Measurements from ENCODE around the gene SERINC5.

SERINC5 gene

DNA sequence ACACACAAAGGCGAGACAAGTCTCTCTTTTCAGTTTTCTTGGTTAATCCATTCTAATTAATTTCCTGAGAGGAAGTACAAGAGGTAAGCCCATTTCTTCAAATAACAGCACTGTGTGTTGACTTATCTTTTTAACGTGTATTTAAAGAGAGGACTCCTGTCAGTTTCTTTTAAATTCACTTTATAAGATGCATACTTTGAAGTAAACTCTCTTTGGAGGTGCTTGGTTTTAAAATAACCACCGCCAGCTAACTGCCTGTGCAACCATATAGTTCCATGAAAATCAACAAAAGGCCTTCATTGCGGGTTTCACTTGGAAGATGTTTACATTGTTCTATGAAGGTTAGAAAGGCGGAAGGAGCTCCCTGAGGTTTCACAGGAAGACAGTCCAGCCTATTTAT, 13.1 kb upstream of the SERINC5 start:
- no peaks in the 10 kb centered on the region for H4K20me1 ChIP-seq (ENCODE audit: insufficient read depth, low read length, poor library complexity, severe bottlenecking)
- peak overlapping the region; percentile 58 for H3K4me2 ChIP-seq (ENCODE audit: low read depth, low read length, poor library complexity, severe bottlenecking)
- peaks cover 5% of the 10 kb centered on the region; the same call in 1 of the 2 replicates for H3F3A ChIP-seq (ENCODE audit: low read depth)
- peak overlapping the region; percentile 15 for H3K4me3 ChIP-seq (ENCODE audit: low read length, poor library complexity, severe bottlenecking)
- H3K9ac ChIP-seq (ENCODE audit: low read depth, low read length, poor library complexity, severe bottlenecking), result peak overlapping the region; percentile 57
- H3K27me3 ChIP-seq (ENCODE audit: insufficient read depth, low read length, poor library complexity, severe bottlenecking), result no peaks in the 10 kb centered on the region
- H3K79me2 ChIP-seq (ENCODE audit: insufficient read depth, low read length), result no peaks in the 10 kb centered on the region
- TF ChIP-seq, protein P1, sequence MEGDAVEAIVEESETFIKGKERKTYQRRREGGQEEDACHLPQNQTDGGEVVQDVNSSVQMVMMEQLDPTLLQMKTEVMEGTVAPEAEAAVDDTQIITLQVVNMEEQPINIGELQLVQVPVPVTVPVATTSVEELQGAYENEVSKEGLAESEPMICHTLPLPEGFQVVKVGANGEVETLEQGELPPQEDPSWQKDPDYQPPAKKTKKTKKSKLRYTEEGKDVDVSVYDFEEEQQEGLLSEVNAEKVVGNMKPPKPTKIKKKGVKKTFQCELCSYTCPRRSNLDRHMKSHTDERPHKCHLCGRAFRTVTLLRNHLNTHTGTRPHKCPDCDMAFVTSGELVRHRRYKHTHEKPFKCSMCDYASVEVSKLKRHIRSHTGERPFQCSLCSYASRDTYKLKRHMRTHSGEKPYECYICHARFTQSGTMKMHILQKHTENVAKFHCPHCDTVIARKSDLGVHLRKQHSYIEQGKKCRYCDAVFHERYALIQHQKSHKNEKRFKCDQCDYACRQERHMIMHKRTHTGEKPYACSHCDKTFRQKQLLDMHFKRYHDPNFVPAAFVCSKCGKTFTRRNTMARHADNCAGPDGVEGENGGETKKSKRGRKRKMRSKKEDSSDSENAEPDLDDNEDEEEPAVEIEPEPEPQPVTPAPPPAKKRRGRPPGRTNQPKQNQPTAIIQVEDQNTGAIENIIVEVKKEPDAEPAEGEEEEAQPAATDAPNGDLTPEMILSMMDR (conservative IDR thresholded peaks at IDR 0.05; ENCODE audit: low read length), result no peak
- TF ChIP-seq EZH2phosphoT487 (IDR thresholded peaks at IDR 0.05; ENCODE audit: borderline replicate concordance), result no peak
- H3K36me3 ChIP-seq (ENCODE audit: insufficient read depth, low read length), result no peaks in the 10 kb centered on the region
- H3K4me1 ChIP-seq (ENCODE audit: insufficient read depth, low read length, poor library complexity, severe bottlenecking), result peaks cover 23% of the 10 kb centered on the region
- H2AFZ ChIP-seq (ENCODE audit: low read length), result peak overlapping the region; percentile 81
- H3K9me3 ChIP-seq (ENCODE audit: insufficient read depth, low read depth, low read length), result no peaks in the 10 kb centered on the region
- H3K9me2 ChIP-seq (replicated peaks; ENCODE audit: low read depth, low read length), result no peaks in the 10 kb centered on the region

DNA sequence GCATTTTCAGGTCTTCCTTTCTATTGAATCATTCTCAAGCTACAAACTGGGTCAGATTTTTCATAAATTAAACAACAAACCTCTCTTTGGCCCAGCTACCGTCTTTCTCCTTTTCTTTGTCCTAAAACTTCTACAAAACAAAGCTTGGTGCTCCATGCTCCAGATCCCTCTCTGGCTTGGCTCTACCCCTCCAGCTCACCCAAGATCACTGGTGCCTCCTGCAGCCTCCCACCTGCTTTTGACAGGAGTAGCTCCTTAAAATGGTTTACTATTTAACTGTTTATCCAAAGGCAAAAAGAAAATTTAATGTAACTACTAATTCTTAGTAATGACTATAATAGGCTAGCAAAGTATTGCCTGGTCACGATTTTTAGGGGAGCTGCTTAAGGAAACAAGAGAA, 10.7 kb upstream of the SERINC5 start:
- Histone ChIP-seq H3K9me2 (replicated peaks; ENCODE audit: low read depth, low read length) (no peaks in the 10 kb centered on the region), H3K79me2 (ENCODE audit: insufficient read depth, low read length) (no peaks in the 10 kb centered on the region), H3K36me3 (ENCODE audit: insufficient read depth, low read length) (no peaks in the 10 kb centered on the region), H4K20me1 (ENCODE audit: insufficient read depth, low read length, poor library complexity, severe bottlenecking) (no peaks in the 10 kb centered on the region), H3K4me2 (ENCODE audit: low read depth, low read length, poor library complexity, severe bottlenecking) (no peak overlapping the region), H3K27me3 (ENCODE audit: insufficient read depth, low read length, poor library complexity, severe bottlenecking) (no peaks in the 10 kb centered on the region), H3K9me3 (ENCODE audit: insufficient read depth, low read depth, low read length) (no peaks in the 10 kb centered on the region), H3K4me1 (ENCODE audit: insufficient read depth, low read length, poor library complexity, severe bottlenecking) (peaks cover 24% of the 10 kb centered on the region), H3K9ac (ENCODE audit: low read depth, low read length, poor library complexity, severe bottlenecking) (no peak overlapping the region), H2AFZ (ENCODE audit: low read length) (peak overlapping the region; percentile 68; the same call in 1 of the 2 replicates), H3F3A (ENCODE audit: low read depth) (peaks cover 5% of the 10 kb centered on the region; the same call in 1 of the 2 replicates), H3K4me3 (ENCODE audit: low read length, poor library complexity, severe bottlenecking) (no peak overlapping the region)
- TF ChIP-seq, protein P1 (conservative IDR thresholded peaks at IDR 0.05; ENCODE audit: low read length), result no peak
- no peak for TF ChIP-seq EZH2phosphoT487 (IDR thresholded peaks at IDR 0.05; ENCODE audit: borderline replicate concordance)

DNA sequence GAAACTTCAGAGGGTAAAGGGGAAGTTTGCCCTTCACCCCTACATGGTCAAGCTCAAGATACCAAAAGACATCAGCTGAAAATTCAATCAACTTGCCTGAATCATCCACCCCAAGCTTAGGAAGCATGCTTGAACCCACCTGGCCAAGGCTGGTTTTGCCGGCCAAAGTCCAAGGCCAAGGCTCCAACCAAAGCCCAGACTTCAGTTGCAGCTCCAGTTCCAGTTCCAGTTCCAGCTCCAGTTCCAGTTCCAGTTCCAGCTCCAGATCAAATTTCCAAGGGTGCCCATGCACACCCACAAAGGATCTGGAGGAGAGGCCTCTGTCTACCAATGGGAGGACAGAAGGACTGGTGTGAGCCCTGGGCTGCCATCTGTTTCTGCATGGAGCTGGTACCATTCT, 4.6 kb upstream of the SERINC5 start:
- 0 out of 2 replicates have a peak, but pooled peaks cover 5% of the 10 kb centered on the region for H3F3A ChIP-seq (ENCODE audit: low read depth)
- no peaks in the 10 kb centered on the region for H3K9me2 ChIP-seq (replicated peaks; ENCODE audit: low read depth, low read length)
- no peak overlapping the region for H3K9ac ChIP-seq (ENCODE audit: low read depth, low read length, poor library complexity, severe bottlenecking)
- H3K4me2 ChIP-seq (ENCODE audit: low read depth, low read length, poor library complexity, severe bottlenecking), result no peak overlapping the region
- H3K9me3 ChIP-seq (ENCODE audit: insufficient read depth, low read depth, low read length), result no peaks in the 10 kb centered on the region
- H3K27me3 ChIP-seq (ENCODE audit: insufficient read depth, low read length, poor library complexity, severe bottlenecking), result no peaks in the 10 kb centered on the region
- H3K79me2 ChIP-seq (ENCODE audit: insufficient read depth, low read length), result peaks cover 20% of the 10 kb centered on the region
- H3K4me1 ChIP-seq (ENCODE audit: insufficient read depth, low read length, poor library complexity, severe bottlenecking), result peaks cover 30% of the 10 kb centered on the region
- H3K36me3 ChIP-seq (ENCODE audit: insufficient read depth, low read length), result no peaks in the 10 kb centered on the region
- H2AFZ ChIP-seq (ENCODE audit: low read length), result no peak overlapping the region
- peaks cover 3% of the 10 kb centered on the region for H4K20me1 ChIP-seq (ENCODE audit: insufficient read depth, low read length, poor library complexity, severe bottlenecking)
- no peak overlapping the region for H3K4me3 ChIP-seq (ENCODE audit: low read length, poor library complexity, severe bottlenecking)
- no peak for TF ChIP-seq EZH2phosphoT487 (IDR thresholded peaks at IDR 0.05; ENCODE audit: borderline replicate concordance)
- TF ChIP-seq, protein P1 (conservative IDR thresholded peaks at IDR 0.05; ENCODE audit: low read length), result no peak
